OCI-LY1 (cell line): ENCODE data around the gene RSPRY1.

Experiments used
- H2AFZ ChIP-seq: fragments of 200-600 bp; sonication (generic), shearing (Covaris generic); 2 replicates; pipeline ENCODE4 v1.6.0; 2014; ENCODE audit warnings: antibody characterized with exemption, mild to moderate bottlenecking, low read length
- H3F3A ChIP-seq: fragments of 200-600 bp; sonication (generic), shearing (Covaris generic); 2 replicates; pipeline ENCODE4 v1.6.0; 2014; ENCODE audit warnings: mild to moderate bottlenecking, antibody characterized with exemption, low read length, moderate library complexity; ENCODE audit not compliant: insufficient read depth
- H3K27ac ChIP-seq: fragments of 200-600 bp; sonication (generic); 2 replicates; pipeline ENCODE4 v1.5.1; 2014; ENCODE audit warnings: low read length, mixed run types, mild to moderate bottlenecking, low read depth; ENCODE audit not compliant: poor library complexity, severe bottlenecking
- H3K27me3 ChIP-seq: fragments of 200-600 bp; sonication (generic); 2 replicates; pipeline ENCODE4 v1.6.0; 2014; ENCODE audit warnings: antibody characterized with exemption, mild to moderate bottlenecking, low read length, moderate library complexity; ENCODE audit not compliant: insufficient read depth
- H3K36me3 ChIP-seq: fragments of 200-600 bp; sonication (generic); 2 replicates; pipeline ENCODE4 v1.6.1; 2014; ENCODE audit warnings: mild to moderate bottlenecking, antibody characterized with exemption, low read length, moderate library complexity, mixed read lengths; ENCODE audit not compliant: insufficient read depth
- H3K4me1 ChIP-seq: fragments of 200-600 bp; sonication (generic); 2 replicates; pipeline ENCODE4 v1.5.1; 2014; ENCODE audit warnings: mild to moderate bottlenecking, low read length, moderate library complexity; ENCODE audit not compliant: insufficient read depth, severe bottlenecking
- H3K4me2 ChIP-seq: fragments of 200-600 bp; sonication (generic), shearing (Covaris generic); 2 replicates; pipeline ENCODE4 v1.6.1; 2014; ENCODE audit warnings: low read length
- H3K4me3 ChIP-seq: fragments of 200-600 bp; sonication (generic); 2 replicates; pipeline ENCODE4 v1.5.1; 2014; ENCODE audit warnings: low read length, low read depth, mild to moderate bottlenecking, mixed read lengths; ENCODE audit not compliant: poor library complexity, severe bottlenecking
- H3K79me2 ChIP-seq: fragments of 200-600 bp; shearing (Covaris generic); 2 replicates; pipeline ENCODE4 v1.6.1; 2016; ENCODE audit warnings: mixed run types, low read length, mixed read lengths; ENCODE audit not compliant: insufficient read depth
- H3K9ac ChIP-seq: fragments of 200-600 bp; sonication (generic), shearing (Covaris generic); 2 replicates; pipeline ENCODE4 v1.6.1; 2014; ENCODE audit warnings: mild to moderate bottlenecking, low read length, mixed read lengths
- H3K9me2 ChIP-seq: fragments of 200-600 bp; sonication (generic), shearing (Covaris generic); 2 replicates; pipeline ENCODE4 v1.6.1; 2014; ENCODE audit warnings: low read depth, mild to moderate bottlenecking, low read length, mixed read lengths
- H3K9me3 ChIP-seq: fragments of 200-600 bp; shearing (Covaris generic); 2 replicates; pipeline ENCODE4 v1.6.1; 2014; ENCODE audit warnings: low read length, mixed read lengths
- H4K20me1 ChIP-seq: fragments of 200-600 bp; sonication (generic), shearing (Covaris generic); 2 replicates; pipeline ENCODE4 v1.6.0; 2016; ENCODE audit warnings: mild to moderate bottlenecking, low read length; ENCODE audit not compliant: insufficient read depth
- EZH2 ChIP-seq: fragments of 200-600 bp; sonication (generic), shearing (Covaris generic); IDR thresholded peaks from 2 replicates; pipeline ENCODE4 v1.8.0; 2017; ENCODE audit warnings: borderline replicate concordance, mixed run types, mild to moderate bottlenecking, antibody characterized with exemption, low read length, moderate library complexity, mixed read lengths
- TF ChIP-seq, protein P1 (sequence below): fragments of 200-600 bp; sonication (generic), shearing (Covaris generic); IDR thresholded peaks from 2 replicates; pipeline ENCODE4 v1.5.1; 2017; ENCODE audit warnings: mild to moderate bottlenecking, antibody characterized with exemption, low read length, moderate library complexity, mixed read lengths

Gene RSPRY1

DNA sequence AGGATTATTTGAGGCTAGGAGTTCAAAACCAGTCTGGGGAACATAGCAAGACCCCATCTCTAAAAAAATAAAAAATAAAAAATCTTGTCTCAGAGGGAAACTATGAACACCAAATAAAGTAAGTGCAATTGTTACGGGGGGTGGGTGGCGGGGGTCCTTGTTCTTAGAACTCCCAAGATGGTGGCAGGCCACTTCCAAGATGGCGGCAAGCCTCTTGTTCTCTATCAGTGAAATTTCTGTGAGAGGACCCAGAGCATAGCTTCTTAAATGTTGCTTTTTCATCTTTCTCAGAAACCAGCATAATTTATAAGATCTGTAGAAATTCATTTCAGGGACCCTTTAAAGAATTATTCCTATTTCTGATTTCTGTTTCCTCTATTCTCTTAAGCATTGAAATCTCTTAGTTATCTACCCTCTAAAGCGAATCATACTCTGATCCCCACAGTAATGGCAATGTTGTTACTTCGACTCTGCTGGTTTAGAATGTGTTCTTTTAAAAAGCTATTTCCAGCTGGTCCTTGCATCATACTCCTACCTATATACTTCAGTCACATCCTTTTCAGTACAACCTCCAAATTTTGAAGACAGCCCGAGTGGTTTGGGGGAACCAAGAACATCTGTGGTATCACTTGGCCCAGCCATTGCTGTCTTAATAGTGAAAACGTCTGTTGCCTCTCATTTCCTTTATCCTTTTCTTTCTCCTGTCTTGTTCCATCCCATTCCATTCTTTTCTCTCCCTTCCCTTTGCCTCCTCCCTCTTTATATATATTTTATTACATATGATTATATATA is 16.2 kb downstream of the RSPRY1 start:
- no peaks in the 10 kb centered on the region for H4K20me1 ChIP-seq
- H3K36me3 ChIP-seq = peaks cover 34% of the 10 kb centered on the region
- no peaks in the 10 kb centered on the region for H3F3A ChIP-seq
- H3K9ac ChIP-seq = no peak overlapping the region
- no peak overlapping the region for H3K4me2 ChIP-seq
- no peak overlapping the region for H2AFZ ChIP-seq
- H3K79me2 ChIP-seq = peaks cover 4% of the 10 kb centered on the region; the same call in 1 of the 2 replicates
- H3K9me3 ChIP-seq = no peaks in the 10 kb centered on the region
- TF ChIP-seq, protein P1, sequence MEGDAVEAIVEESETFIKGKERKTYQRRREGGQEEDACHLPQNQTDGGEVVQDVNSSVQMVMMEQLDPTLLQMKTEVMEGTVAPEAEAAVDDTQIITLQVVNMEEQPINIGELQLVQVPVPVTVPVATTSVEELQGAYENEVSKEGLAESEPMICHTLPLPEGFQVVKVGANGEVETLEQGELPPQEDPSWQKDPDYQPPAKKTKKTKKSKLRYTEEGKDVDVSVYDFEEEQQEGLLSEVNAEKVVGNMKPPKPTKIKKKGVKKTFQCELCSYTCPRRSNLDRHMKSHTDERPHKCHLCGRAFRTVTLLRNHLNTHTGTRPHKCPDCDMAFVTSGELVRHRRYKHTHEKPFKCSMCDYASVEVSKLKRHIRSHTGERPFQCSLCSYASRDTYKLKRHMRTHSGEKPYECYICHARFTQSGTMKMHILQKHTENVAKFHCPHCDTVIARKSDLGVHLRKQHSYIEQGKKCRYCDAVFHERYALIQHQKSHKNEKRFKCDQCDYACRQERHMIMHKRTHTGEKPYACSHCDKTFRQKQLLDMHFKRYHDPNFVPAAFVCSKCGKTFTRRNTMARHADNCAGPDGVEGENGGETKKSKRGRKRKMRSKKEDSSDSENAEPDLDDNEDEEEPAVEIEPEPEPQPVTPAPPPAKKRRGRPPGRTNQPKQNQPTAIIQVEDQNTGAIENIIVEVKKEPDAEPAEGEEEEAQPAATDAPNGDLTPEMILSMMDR = no peak
- TF ChIP-seq EZH2 = no peak
- no peak overlapping the region for H3K4me3 ChIP-seq
- no peaks in the 10 kb centered on the region for H3K4me1 ChIP-seq
- no peak overlapping the region for H3K27ac ChIP-seq
- no peaks in the 10 kb centered on the region for H3K27me3 ChIP-seq
- H3K9me2 ChIP-seq = no peaks in the 10 kb centered on the region

DNA sequence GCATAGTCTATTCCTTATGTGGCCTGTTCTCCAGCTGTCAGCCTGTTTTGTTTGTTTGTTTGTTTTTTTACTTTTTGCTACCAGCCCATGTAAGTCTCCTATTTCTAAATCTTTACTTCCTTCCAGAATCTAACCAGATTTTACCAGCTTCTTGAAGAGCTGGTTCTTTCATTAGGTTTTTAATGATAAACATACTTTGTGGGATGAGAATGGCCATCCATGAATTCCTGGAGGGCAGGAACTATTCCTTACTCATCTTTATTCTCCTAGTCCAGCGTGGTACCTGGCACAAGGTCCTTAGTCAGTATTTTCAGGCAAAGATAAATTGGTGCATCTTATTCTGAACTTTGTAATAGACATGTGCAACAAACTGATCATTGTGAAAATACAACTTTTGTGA is 17.3 kb downstream of the RSPRY1 start:
- no peaks in the 10 kb centered on the region for H3K9me2 ChIP-seq
- no peak overlapping the region for H3K9ac ChIP-seq
- no peaks in the 10 kb centered on the region for H3F3A ChIP-seq
- H3K27ac ChIP-seq = no peak overlapping the region
- H3K4me2 ChIP-seq = no peak overlapping the region
- TF ChIP-seq, protein P1 = no peak
- TF ChIP-seq EZH2 = no peak
- no peak overlapping the region for H3K4me3 ChIP-seq
- H4K20me1 ChIP-seq = no peaks in the 10 kb centered on the region
- H3K4me1 ChIP-seq = no peaks in the 10 kb centered on the region
- no peaks in the 10 kb centered on the region for H3K79me2 ChIP-seq
- no peaks in the 10 kb centered on the region for H3K27me3 ChIP-seq
- no peaks in the 10 kb centered on the region for H3K9me3 ChIP-seq
- no peak overlapping the region for H2AFZ ChIP-seq
- peaks cover 41% of the 10 kb centered on the region for H3K36me3 ChIP-seq

- no peaks in the 10 kb centered on the region for H3K4me1 ChIP-seq
- TF ChIP-seq EZH2 = no peak
- H3K27ac ChIP-seq = no peak overlapping the region
- no peaks in the 10 kb centered on the region for H3F3A ChIP-seq
- H3K9me2 ChIP-seq = no peaks in the 10 kb centered on the region
- H3K4me2 ChIP-seq = no peak overlapping the region
- no peaks in the 10 kb centered on the region for H3K79me2 ChIP-seq
- H2AFZ ChIP-seq = no peak overlapping the region
- no peaks in the 10 kb centered on the region for H3K9me3 ChIP-seq
- H3K9ac ChIP-seq = no peak overlapping the region
- no peaks in the 10 kb centered on the region for H4K20me1 ChIP-seq
- peaks cover 46% of the 10 kb centered on the region for H3K36me3 ChIP-seq
- H3K27me3 ChIP-seq = no peaks in the 10 kb centered on the region
- no peak overlapping the region for H3K4me3 ChIP-seq
These were observed 18.5 kb downstream of the RSPRY1 start for GRCh38 chr16:57204675-57205074.

DNA sequence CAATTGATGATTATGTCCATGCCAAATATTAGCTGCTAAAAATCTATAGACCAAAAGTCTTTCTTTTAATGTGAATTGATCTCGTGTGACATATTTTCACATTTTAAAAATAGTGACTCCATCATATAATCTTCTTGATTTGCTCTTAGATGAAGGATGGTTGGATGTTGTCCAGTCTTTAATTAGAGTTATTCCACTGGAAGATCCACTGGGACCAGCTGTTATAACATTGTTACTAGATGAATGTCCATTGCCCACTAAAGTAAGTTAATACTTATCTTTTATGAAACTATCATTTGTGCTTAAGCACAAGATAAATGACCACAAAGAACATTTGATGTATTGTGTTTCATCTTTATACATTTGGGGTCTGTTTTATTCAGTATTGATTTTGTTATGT is 22.8 kb downstream of the RSPRY1 start:
- no peaks in the 10 kb centered on the region for H3K79me2 ChIP-seq
- H3K36me3 ChIP-seq = peaks cover 86% of the 10 kb centered on the region
- no peaks in the 10 kb centered on the region for H4K20me1 ChIP-seq
- TF ChIP-seq EZH2 = no peak
- TF ChIP-seq, protein P1 = no peak
- no peak overlapping the region for H3K4me3 ChIP-seq
- no peaks in the 10 kb centered on the region for H3F3A ChIP-seq
- no peaks in the 10 kb centered on the region for H3K27me3 ChIP-seq
- no peak overlapping the region for H3K4me2 ChIP-seq
- no peaks in the 10 kb centered on the region for H3K9me2 ChIP-seq
- H3K9ac ChIP-seq = no peak overlapping the region
- H3K9me3 ChIP-seq = peaks cover 11% of the 10 kb centered on the region
- no peak overlapping the region for H2AFZ ChIP-seq
- no peak overlapping the region for H3K27ac ChIP-seq
- no peaks in the 10 kb centered on the region for H3K4me1 ChIP-seq
